Karpas-422 (cell line): Measurements from ENCODE around the gene EXPH5. TPM values are rescaled to one million over a fixed set of nuclear protein-coding genes. Genes with fewer than 3 reads are reported as not detected.

Experiments used
- DNase-seq: peaks from one replicate; pipeline ENCODE4 v3.0.0-alpha.2; 2015
- H2AFZ ChIP-seq: fragments of 200-600 bp; sonication (generic); 2 replicates; pipeline ENCODE4 v1.6.1; 2014; ENCODE audit warnings: antibody characterized with exemption, low read length, mixed read lengths
- H3K27ac ChIP-seq: fragments of 200-600 bp; sonication (generic); 2 replicates; pipeline ENCODE4 v1.5.1; 2014; ENCODE audit warnings: mild to moderate bottlenecking, low read length, moderate library complexity
- H3K27me3 ChIP-seq: fragments of 200-600 bp; sonication (generic); 2 replicates; pipeline ENCODE4 v1.6.1; 2014; ENCODE audit warnings: low read length, mixed read lengths
- H3K36me3 ChIP-seq: fragments of 200-600 bp; sonication (generic); 2 replicates; pipeline ENCODE4 v1.6.1; 2014; ENCODE audit warnings: low read length, mixed read lengths; ENCODE audit not compliant: insufficient read depth
- H3K4me1 ChIP-seq: fragments of 200-600 bp; sonication (generic); 2 replicates; pipeline ENCODE4 v1.6.1; 2014; ENCODE audit warnings: mild to moderate bottlenecking, low read length, mixed read lengths
- H3K4me2 ChIP-seq: fragments of 200-600 bp; sonication (generic); 2 replicates; pipeline ENCODE4 v1.6.1; 2014; ENCODE audit warnings: low read length, low read depth, mild to moderate bottlenecking; ENCODE audit not compliant: poor library complexity, severe bottlenecking
- H3K4me3 ChIP-seq: fragments of 200-600 bp; sonication (generic); 2 replicates; pipeline ENCODE4 v1.5.1; 2014; ENCODE audit warnings: mild to moderate bottlenecking, antibody characterized with exemption, low read length, mixed read lengths
- H3K79me2 ChIP-seq: fragments of 200-600 bp; sonication (generic); 2 replicates; pipeline ENCODE4 v1.6.1; 2014; ENCODE audit warnings: mild to moderate bottlenecking, low read length, mixed read lengths
- H3K9ac ChIP-seq: fragments of 200-600 bp; sonication (generic); 2 replicates; pipeline ENCODE4 v1.6.0; 2014; ENCODE audit warnings: low read length
- H3K9me2 ChIP-seq: fragments of 200-600 bp; sonication (generic), shearing (Covaris generic); replicated peaks from 2 replicates; pipeline ENCODE4 v1.6.0; 2014; ENCODE audit warnings: mild to moderate bottlenecking, low read length, moderate library complexity; ENCODE audit not compliant: insufficient read depth
- H3K9me3 ChIP-seq: fragments of 300-700, 200-600 bp; sonication (generic); 2 replicates; pipeline ENCODE4 v1.6.1; 2014; ENCODE audit warnings: low read length, mixed read lengths
- H4K20me1 ChIP-seq: fragments of 200-600 bp; sonication (generic); 2 replicates; pipeline ENCODE4 v1.6.1; 2014; ENCODE audit warnings: mild to moderate bottlenecking, antibody characterized with exemption, low read length, low read depth; ENCODE audit not compliant: insufficient read depth
- total RNA-seq: library from RNA; depleted of rRNA; stranded (reverse); fragments of >200 nt; shearing (Covaris generic); gene quantifications from 2 replicates; pipeline ENCODE4 v1.2.3, GENCODE V29; 2014; ENCODE audit warnings: low replicate concordance

EXPH5 gene
- total RNA-seq, 1 experiment from 2014 or later = not detected

- H3K4me2 ChIP-seq = no peak overlapping the region
- H3K9ac ChIP-seq = no peak overlapping the region
- H3K9me2 ChIP-seq = no peaks in the 10 kb centered on the region
- no peaks in the 10 kb centered on the region for H4K20me1 ChIP-seq
- no peaks in the 10 kb centered on the region; the same call in 1 of the 2 replicates for H3K27me3 ChIP-seq
- no peak overlapping the region for H3K27ac ChIP-seq
- no peaks in the 10 kb centered on the region for H3K79me2 ChIP-seq
- no peak overlapping the region for H3K4me3 ChIP-seq
- no peaks in the 10 kb centered on the region for H3K9me3 ChIP-seq
- no peaks in the 10 kb centered on the region for H3K4me1 ChIP-seq
- DNase-seq = no peak
- H2AFZ ChIP-seq = no peak overlapping the region
- H3K36me3 ChIP-seq = no peaks in the 10 kb centered on the region
Measured at GRCh38 chr11:108535384-108535955, 58.1 kb downstream of the EXPH5 start.

GRCh38 chr11:108534274-108534882 is 59.2 kb downstream of the EXPH5 start:
- Histone ChIP-seq H2AFZ (no peak overlapping the region), H3K9me3 (no peaks in the 10 kb centered on the region), H3K4me1 (no peaks in the 10 kb centered on the region), H3K27me3 (no peaks in the 10 kb centered on the region; the same call in 1 of the 2 replicates), H3K4me3 (no peak overlapping the region), H3K36me3 (no peaks in the 10 kb centered on the region), H3K27ac (no peak overlapping the region), H3K4me2 (no peak overlapping the region), H3K9me2 (no peaks in the 10 kb centered on the region), H4K20me1 (no peaks in the 10 kb centered on the region), H3K79me2 (no peaks in the 10 kb centered on the region), H3K9ac (no peak overlapping the region)
- DNase-seq = no peak

- peaks cover under 1% of the 10 kb centered on the region; the same call in 1 of the 2 replicates for H3K4me1 ChIP-seq
- H3K9me2 ChIP-seq = no peaks in the 10 kb centered on the region
- DNase-seq = no peak
Measured at GRCh38 chr11:108530426-108530825, 63.1 kb downstream of the EXPH5 start.

DNA sequence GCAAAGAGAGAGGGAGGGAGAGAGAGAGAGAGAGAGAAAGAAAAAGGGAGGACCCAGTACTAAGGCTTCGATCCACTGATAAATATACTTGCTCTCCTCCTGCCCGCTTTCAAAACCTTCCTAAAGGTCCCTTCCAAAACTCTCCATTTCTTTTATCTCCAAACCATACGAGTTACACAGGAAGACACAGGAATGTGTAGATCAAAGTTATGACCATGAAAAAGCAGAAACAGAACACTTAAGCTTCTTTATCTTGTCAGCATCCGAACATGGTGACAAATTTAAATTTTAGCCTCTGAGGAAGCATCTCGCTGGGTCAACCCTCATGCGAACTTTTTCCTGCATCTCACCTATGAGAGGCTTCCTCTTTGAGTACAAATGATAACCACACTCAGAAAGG is 66.2 kb downstream of the EXPH5 start:
- 0 out of 2 replicates have a peak, but pooled peaks cover 6% of the 10 kb centered on the region for H3K27me3 ChIP-seq

More at GRCh38 chr11:108530426-108530825, 63.1 kb downstream of the EXPH5 start:
- Histone ChIP-seq H2AFZ (no peak overlapping the region), H3K9ac (no peak overlapping the region), H3K4me2 (no peak overlapping the region), H3K27ac (no peak overlapping the region), H4K20me1 (no peaks in the 10 kb centered on the region), H3K79me2 (no peaks in the 10 kb centered on the region), H3K4me3 (no peak overlapping the region), H3K27me3 (no peaks in the 10 kb centered on the region), H3K36me3 (no peaks in the 10 kb centered on the region), H3K9me3 (no peaks in the 10 kb centered on the region)

DNA sequence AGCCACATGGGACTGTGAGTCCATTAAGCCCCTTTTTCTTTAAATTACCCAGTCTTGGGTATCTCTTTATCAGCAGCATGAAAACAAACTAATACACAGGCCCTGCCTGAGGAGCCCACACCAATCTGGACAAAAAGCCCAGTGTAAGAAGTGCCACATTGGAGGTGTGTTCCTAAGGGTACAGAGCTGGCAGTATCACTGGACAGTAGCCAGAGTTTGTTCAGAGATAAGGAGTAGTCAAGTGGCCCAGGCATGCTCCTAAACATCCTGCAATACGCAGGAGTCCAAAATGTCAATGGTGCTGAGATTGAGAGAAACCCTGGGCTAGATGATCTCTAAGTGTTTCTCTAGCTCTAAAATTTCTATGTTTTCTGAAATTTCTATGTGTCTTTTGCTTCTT is 68.4 kb downstream of the EXPH5 start:
- no peaks in the 10 kb centered on the region for H3K9me2 ChIP-seq
- H3K36me3 ChIP-seq = no peaks in the 10 kb centered on the region
- no peak for DNase-seq
- H2AFZ ChIP-seq = no peak overlapping the region
- H3K27me3 ChIP-seq = 0 out of 2 replicates have a peak, but pooled peaks cover 6% of the 10 kb centered on the region
- no peak overlapping the region for H3K4me2 ChIP-seq
- no peaks in the 10 kb centered on the region for H4K20me1 ChIP-seq
- no peak overlapping the region for H3K27ac ChIP-seq
- H3K9me3 ChIP-seq = no peaks in the 10 kb centered on the region
- H3K4me1 ChIP-seq = peaks cover 4% of the 10 kb centered on the region; the same call in 1 of the 2 replicates
- H3K4me3 ChIP-seq = no peak overlapping the region
- H3K79me2 ChIP-seq = no peaks in the 10 kb centered on the region
- H3K9ac ChIP-seq = no peak overlapping the region

More for the DNA sequence above, 66.2 kb downstream of the EXPH5 start:
- no peak overlapping the region for H2AFZ ChIP-seq
- H3K4me2 ChIP-seq = no peak overlapping the region
- no peaks in the 10 kb centered on the region for H4K20me1 ChIP-seq
- H3K9me3 ChIP-seq = no peaks in the 10 kb centered on the region
- no peak overlapping the region for H3K9ac ChIP-seq
- no peak for DNase-seq
- no peaks in the 10 kb centered on the region for H3K9me2 ChIP-seq
- no peaks in the 10 kb centered on the region for H3K79me2 ChIP-seq
- H3K27ac ChIP-seq = no peak overlapping the region
- no peak overlapping the region for H3K4me3 ChIP-seq
- no peaks in the 10 kb centered on the region for H3K36me3 ChIP-seq
- peaks cover 4% of the 10 kb centered on the region; the same call in 1 of the 2 replicates for H3K4me1 ChIP-seq

DNA sequence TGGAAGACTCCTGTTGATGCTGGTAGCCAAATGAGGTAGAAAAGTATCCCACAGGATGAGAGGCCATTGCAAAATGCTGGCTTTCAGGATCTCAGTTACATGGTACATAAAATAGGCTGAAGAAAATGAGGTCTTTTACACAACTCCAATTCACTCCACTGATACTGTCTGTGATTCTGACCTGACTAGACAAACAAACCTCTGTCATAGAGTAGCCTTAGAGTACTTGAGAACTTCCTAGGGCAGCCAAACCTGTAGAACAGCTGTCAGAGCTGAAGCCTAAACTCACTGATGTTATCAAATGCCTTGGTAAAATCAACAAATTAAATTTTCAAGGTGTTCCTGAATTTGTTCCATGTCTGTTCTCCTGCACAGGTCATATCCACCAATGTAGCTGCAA is 69.1 kb downstream of the EXPH5 start:
- peaks cover 4% of the 10 kb centered on the region; the same call in 1 of the 2 replicates for H3K4me1 ChIP-seq
- H3K9me3 ChIP-seq = no peaks in the 10 kb centered on the region
- no peak for DNase-seq
- no peak overlapping the region for H3K4me3 ChIP-seq
- H2AFZ ChIP-seq = no peak overlapping the region
- 0 out of 2 replicates have a peak, but pooled peaks cover 6% of the 10 kb centered on the region for H3K27me3 ChIP-seq
- H3K79me2 ChIP-seq = no peaks in the 10 kb centered on the region
- no peaks in the 10 kb centered on the region for H4K20me1 ChIP-seq
- no peaks in the 10 kb centered on the region for H3K9me2 ChIP-seq
- no peak overlapping the region for H3K4me2 ChIP-seq
- H3K27ac ChIP-seq = no peak overlapping the region
- H3K9ac ChIP-seq = no peak overlapping the region
- no peaks in the 10 kb centered on the region for H3K36me3 ChIP-seq

DNA sequence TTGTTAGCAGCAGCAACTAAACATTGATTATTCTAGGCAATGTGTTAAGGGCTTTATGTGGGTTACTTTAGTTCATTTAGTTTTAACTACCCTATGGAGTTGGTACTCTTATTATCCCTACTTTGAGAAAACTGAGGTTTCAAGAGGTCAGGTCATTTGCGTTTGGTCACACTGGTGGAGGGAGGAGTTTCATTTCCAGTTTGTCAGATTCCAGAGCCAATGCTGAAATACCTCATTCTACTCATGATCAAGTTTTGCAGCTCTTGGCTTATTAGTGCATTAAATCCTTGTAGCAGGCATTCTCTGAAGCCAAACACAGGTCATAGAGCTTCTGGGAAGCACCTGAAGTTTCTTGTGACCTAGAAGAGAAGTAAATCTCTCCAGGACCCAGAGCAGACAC is 71.2 kb downstream of the EXPH5 start:
- no peak overlapping the region for H2AFZ ChIP-seq
- no peak for DNase-seq
- H3K4me3 ChIP-seq = no peak overlapping the region

GRCh38 chr11:108518581-108518980 is 75.0 kb downstream of the EXPH5 start:
- no peaks in the 10 kb centered on the region for H3K79me2 ChIP-seq
- H3K4me1 ChIP-seq = no peaks in the 10 kb centered on the region
- H3K27ac ChIP-seq = no peak overlapping the region
- no peak overlapping the region for H3K4me3 ChIP-seq
- no peaks in the 10 kb centered on the region for H3K9me3 ChIP-seq
- H4K20me1 ChIP-seq = no peaks in the 10 kb centered on the region
- H3K9me2 ChIP-seq = no peaks in the 10 kb centered on the region
- H3K27me3 ChIP-seq = no peaks in the 10 kb centered on the region
- H3K36me3 ChIP-seq = no peaks in the 10 kb centered on the region
- no peak overlapping the region for H3K9ac ChIP-seq
- H3K4me2 ChIP-seq = no peak overlapping the region
- DNase-seq = no peak
- no peak overlapping the region for H2AFZ ChIP-seq

More for the DNA sequence above, 71.2 kb downstream of the EXPH5 start:
- no peaks in the 10 kb centered on the region for H3K79me2 ChIP-seq
- H3K27ac ChIP-seq = no peak overlapping the region
- H3K9me3 ChIP-seq = no peaks in the 10 kb centered on the region
- peaks cover 4% of the 10 kb centered on the region; the same call in 1 of the 2 replicates for H3K4me1 ChIP-seq
- 0 out of 2 replicates have a peak, but pooled peaks cover 6% of the 10 kb centered on the region for H3K27me3 ChIP-seq
- no peak overlapping the region for H3K9ac ChIP-seq
- no peak overlapping the region for H3K4me2 ChIP-seq
- H4K20me1 ChIP-seq = no peaks in the 10 kb centered on the region
- no peaks in the 10 kb centered on the region for H3K36me3 ChIP-seq
- no peaks in the 10 kb centered on the region for H3K9me2 ChIP-seq
